Measurements from ENCODE around the gene RDH11.
A peak's percentile ranks its signal among the peaks of the same experiment; 100 is the strongest.
"Not testable (repeated sequence)": the region's sequence is repeated elsewhere in the genome, so short reads cannot be mapped to it uniquely, and the experiment has no call there.

Gene RDH11

DNA sequence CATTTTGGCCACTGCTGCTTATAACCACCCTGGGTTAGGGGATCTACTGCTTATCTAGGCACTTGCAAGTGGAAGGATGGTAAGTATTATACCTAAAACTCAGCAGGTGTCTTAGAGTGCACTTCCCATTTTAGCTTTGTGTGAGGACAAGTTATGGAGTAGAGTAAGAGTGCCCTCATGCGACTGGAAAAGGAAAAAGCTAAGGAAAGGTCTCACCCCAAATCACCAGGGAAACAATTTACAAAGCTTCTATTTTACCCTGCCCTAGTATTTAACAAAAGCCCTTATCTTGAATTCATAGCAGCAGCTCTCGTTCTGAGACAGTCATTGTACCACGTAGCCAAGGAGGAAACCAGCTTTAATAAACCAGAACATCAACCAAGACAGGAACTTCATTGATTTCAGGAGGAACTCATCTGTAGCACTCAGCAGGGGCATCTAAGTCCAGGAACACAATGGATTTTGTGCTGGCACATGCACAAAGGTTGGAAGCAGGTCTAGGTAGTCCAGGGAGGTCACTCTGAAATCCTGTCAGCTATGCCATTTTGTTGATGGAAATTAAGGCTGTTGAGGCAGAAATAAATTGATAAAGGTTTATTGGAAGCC, 9.0 kb upstream of the RDH11 start:
- DNase-seq (ENCODE audit: low read depth in 1 of 2, low spot score in 1 of 2): no peak

DNA sequence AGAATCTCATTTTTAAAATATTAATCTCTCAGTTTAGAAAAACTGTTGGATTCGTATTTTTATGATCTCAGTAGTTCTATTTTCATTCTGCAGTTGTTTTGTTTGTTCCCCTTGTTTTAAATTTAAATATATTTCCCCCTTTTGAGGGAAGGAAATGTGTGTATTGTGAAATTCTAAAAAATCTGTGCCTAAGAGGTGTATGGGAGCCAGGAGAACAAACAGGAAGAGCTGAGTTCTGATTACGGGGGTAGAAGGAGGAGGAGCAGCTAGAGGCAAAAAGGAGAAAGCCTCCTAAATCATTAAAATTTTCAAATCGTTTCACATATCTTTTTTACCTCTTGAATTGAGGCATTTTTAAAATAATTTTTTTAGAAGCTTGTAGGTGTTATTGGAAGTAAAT, 8.4 kb upstream of the RDH11 start:
- DNase-seq (ENCODE audit: low read depth in 1 of 2, low spot score in 1 of 2): no peak

DNA sequence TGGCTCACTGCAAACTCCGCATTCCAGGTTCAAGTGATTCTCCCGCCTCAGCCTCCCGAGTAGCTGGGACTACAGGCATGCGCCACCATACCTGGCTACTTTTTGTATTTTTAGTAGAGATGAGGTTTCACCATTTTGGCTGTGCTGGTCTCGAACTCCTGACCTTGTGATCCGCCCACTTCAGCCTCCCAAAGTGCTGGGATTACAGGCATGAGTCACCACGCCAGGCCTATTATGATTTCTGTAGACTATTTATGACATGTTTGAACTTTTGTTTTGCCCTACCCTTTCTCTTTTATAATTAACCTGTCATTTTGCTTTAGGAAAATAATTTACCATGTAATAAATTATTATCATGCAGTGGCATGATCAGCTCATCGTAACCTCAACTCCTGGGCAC, 5.9 kb upstream of the RDH11 start, which contains the start of gene RDH12:
Gene RDH12 (plus strand): TSS at position 395 of the 400 bp plus-strand sequence. CDS start 20,757 bp downstream, outside the sequence.
- DNase-seq (ENCODE audit: low read depth in 1 of 2, low spot score in 1 of 2): not testable (repeated sequence)

GRCh38 chr14:67698179-67698578, 2.6 kb upstream of the RDH11 start:
- DNase-seq (ENCODE audit: low read depth in 1 of 2, low spot score in 1 of 2): no peak

GRCh38 chr14:67697006-67697405, 1.4 kb upstream of the RDH11 start:
- no peak for DNase-seq (ENCODE audit: low read depth in 1 of 2, low spot score in 1 of 2)

- DNase-seq (ENCODE audit: low read depth in 1 of 2, low spot score in 1 of 2): peak; percentile 10 to 33
These were observed 672 bp downstream of the RDH11 start for GRCh38 chr14:67694791-67695393.

DNA sequence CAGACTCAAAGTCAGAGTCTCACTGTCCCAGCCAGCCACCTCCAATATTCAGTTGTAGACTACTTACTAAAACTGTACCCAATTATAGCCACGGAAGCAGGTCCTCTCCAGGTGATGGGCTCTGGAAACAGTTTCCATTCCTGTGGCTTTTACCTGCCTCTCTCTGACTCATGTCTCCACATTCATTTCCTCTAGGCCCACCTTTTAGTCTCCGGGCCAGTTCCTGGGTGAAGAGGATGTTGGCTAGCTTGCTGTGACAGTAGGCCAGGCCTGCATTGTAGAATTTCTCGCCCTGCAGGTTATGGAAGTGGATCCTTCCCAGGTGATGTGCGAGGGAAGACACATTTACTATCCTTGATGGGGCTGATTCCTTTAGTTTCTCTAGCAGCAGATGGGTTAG, 5.6 kb downstream of the RDH11 start:
- DNase-seq (ENCODE audit: low read depth in 1 of 2, low spot score in 1 of 2): no peak

- no peak for DNase-seq (ENCODE audit: low read depth in 1 of 2, low spot score in 1 of 2)
These were observed 11.7 kb downstream of the RDH11 start for GRCh38 chr14:67683842-67684241.

DNA sequence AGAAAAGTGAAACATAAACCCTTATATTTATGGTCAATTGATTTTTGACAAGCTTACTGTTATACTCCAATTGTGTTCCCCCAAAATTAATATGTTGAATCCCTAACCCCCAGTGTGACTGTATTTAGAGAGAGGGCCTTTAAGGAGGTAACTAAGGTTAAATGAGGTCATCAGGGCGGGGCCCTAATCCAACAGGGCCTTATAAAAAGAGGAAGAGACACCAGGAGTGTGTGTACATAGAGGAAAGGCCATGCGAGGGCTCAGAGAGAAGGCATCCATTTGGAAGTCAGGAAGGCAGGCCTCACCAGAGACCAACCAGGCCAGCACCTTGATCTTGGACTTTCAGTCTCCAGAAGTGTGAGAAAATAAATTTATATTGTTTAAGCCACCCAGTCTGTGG, 14.6 kb downstream of the RDH11 start:
- no peak for DNase-seq (ENCODE audit: low read depth in 1 of 2, low spot score in 1 of 2)

GRCh38 chr14:67680121-67680602, 15.4 kb downstream of the RDH11 start:
- DNase-seq (ENCODE audit: low read depth in 1 of 2, low spot score in 1 of 2): no peak

- DNase-seq (ENCODE audit: low read depth in 1 of 2, low spot score in 1 of 2): no peak
These were observed 16.6 kb downstream of the RDH11 start for GRCh38 chr14:67679006-67679405.

GRCh38 chr14:67675219-67675582, 20.4 kb downstream of the RDH11 start:
- DNase-seq (ENCODE audit: low read depth in 1 of 2, low spot score in 1 of 2): no peak

- peak; percentile 64 to 66 for DNase-seq (ENCODE audit: low read depth in 1 of 2, low spot score in 1 of 2)
These were observed 20.9 kb downstream of the RDH11 start, which contains the start of gene VTI1B for GRCh38 chr14:67674480-67675218. Gene VTI1B, minus strand, starts transcription at chr14:67674632. Its CDS starts 143 bp downstream, at chr14:67674489.

DNA sequence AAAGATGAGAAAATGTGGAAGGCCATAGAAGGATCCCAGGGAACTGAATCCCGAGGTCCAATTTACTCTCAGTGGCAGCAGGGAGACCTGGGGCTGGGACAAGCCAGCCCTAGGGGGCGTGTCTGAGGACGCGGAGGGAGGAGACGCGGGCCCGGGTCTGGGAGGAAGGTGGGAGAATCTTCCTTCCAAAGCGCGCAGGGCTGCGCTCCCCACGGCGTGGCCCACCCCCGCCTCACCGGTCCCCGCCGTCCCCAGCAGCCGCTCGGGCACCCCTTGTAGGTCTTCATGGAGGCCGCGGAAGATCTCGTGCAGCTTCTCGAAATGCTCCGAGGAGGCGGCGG, 21.5 kb downstream of the RDH11 start:
- peak; percentile 18 to 28 for DNase-seq (ENCODE audit: low read depth in 1 of 2, low spot score in 1 of 2)

DNA sequence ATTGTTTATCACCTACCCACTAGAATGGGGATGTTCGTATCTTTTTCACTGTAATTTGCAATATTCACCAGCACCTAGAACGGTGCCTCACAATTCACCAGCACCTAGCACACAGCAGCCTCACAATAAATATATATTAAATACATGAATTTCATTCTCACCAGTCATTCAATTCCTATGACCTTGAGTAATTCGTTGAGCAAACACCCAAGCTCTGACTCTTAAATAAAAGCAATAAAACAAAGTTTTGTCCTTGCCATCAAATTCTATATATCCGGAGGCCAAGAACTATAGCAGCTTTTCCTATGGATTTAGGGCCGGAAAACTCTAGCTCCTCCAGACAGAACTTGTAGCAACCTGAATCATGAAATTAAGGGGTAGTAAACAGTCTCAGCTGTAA, 22.1 kb downstream of the RDH11 start:
- no peak for DNase-seq (ENCODE audit: low read depth in 1 of 2, low spot score in 1 of 2)

DNA sequence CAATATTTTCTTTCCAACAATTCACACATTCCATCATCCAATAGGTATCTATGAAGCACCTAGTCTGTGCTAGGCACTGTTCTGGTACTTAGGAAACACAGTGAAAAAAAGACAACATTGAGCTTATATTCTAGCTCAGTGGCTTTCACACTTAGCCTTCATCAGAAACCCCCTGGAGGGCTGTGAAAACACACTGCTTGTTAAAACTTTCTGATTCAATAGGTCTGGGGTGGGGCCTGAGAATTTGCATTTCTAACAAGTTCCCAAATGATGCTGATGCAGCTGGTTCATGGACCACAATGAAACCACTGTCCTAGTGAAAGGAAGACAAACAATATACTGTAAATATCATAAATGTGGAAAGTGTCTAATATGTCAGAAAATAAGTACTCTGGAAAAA, 27.0 kb downstream of the RDH11 start:
- no peak for DNase-seq (ENCODE audit: low read depth in 1 of 2, low spot score in 1 of 2)

DNA sequence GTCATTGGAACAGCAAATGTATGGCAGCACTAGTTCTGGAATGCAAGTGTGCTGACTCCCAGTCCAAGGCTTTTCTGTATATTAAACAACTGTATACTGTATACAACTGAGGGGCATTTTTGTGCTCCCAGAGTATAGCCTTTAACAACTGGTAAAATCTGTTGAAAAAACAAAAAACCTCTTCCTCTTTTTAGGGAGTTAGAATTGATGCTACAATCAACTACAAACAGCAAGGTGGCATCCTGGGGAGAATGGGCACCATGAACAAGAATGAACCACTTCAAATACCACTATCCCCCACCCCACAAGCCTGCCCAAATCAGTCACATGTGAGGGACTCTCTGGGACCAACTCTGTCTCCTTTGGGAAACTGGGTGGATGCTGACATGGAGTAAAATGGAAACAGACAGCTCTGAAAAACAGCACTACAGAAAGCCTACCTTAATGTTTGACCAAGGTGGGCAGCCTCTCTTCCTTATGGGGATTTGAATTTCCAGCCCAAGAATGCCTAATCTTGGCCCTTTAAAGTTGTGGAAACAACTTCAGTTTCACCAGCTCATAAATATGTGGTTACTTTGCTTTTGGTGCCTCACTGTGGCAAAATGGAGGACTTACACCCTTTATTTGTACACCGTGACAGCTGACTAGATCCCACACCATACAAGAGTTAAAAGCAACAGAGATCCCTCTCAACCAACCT, 28.7 kb downstream of the RDH11 start:
- no peak for DNase-seq (ENCODE audit: low read depth in 1 of 2, low spot score in 1 of 2)

DNA sequence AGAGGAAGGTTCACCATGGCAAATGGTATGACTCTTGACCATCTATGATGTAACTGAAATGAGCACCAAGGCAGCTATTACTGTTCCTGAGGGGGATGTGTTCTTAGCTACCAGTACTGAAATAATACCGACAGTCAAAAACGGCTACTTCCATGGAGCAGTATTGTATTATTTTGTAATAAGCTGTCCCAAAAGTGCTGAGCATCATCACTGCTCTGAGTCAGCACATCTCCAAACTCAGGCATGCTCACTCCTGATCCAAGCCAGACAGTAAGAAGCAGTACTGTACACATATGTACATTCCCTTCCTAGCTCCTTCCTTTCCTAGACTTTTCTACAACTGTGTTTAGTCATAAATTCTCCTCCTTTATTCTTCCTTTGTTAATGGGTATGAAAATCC, 29.7 kb downstream of the RDH11 start:
- no peak for DNase-seq (ENCODE audit: low read depth in 1 of 2, low spot score in 1 of 2)

DNA sequence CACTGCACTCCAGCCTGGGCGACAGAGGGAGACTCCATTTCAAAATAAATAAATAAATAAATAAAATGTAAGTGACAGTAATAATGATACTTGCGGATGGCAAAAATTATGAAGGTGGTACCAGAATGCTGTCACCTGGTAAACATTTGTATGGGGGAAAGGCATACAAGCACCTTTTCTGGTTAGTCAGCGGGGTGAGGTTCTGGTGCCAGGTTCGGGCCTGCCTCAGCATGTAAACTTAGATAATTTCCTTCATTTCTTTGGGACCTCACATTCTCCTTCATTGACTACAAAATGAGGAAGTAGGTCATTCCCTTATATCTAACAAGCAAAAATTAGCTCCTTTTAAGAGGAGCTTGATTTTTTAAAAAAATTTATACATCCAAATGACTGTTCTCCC, 31.9 kb downstream of the RDH11 start:
- DNase-seq (ENCODE audit: low read depth in 1 of 2, low spot score in 1 of 2): no peak

- no peak for DNase-seq (ENCODE audit: low read depth in 1 of 2, low spot score in 1 of 2)
These were observed 41.8 kb downstream of the RDH11 start for GRCh38 chr14:67653651-67654280.

GRCh38 chr14:67652189-67652588, 43.4 kb downstream of the RDH11 start:
- no peak for DNase-seq (ENCODE audit: low read depth in 1 of 2, low spot score in 1 of 2)
